HAP-1 (cell line): ENCODE data around the gene TMEM108.

ENCODE experiments used
- DNase-seq, 2 experiments: peaks; one replicate each; pipeline ENCODE4 v3.0.0-alpha.2; 2016 to 2020; ENCODE audit warnings: low spot score in 2 of 2
- H3K27me3 ChIP-seq: fragments of 250-450 bp; sonication (Bioruptor Pico); 2 replicates; pipeline ENCODE4 v1.5.1; 2020; ENCODE audit warnings: low read depth, mild to moderate bottlenecking, moderate library complexity
- H3K36me3 ChIP-seq: fragments of 250-450 bp; sonication (Bioruptor Pico); replicated peaks from 2 replicates; pipeline ENCODE4 v1.5.1; 2020; ENCODE audit warnings: mild to moderate bottlenecking
- H3K4me1 ChIP-seq: fragments of 250-450 bp; sonication (Bioruptor Pico); 2 replicates; pipeline ENCODE4 v1.5.1; 2020; ENCODE audit warnings: mild to moderate bottlenecking
- H3K4me3 ChIP-seq: fragments of 250-450 bp; sonication (Bioruptor Pico); 2 replicates; pipeline ENCODE4 v1.5.1; 2020; ENCODE audit warnings: mild to moderate bottlenecking, moderate library complexity
- H3K9me3 ChIP-seq: fragments of 250-450 bp; sonication (Bioruptor Pico); 2 replicates; pipeline ENCODE4 v1.5.1; 2020; ENCODE audit warnings: mild to moderate bottlenecking, moderate library complexity
- in situ Hi-C: fragments of 300-500 bp; cut with MboI; formaldehyde crosslinking; loops from 3 replicates; pipeline ENCODE4 v1.14.3; 2020; ENCODE audit warnings: low sequenced_read_pairs, inconsistent platforms, mixed read lengths

TMEM108 gene

DNA sequence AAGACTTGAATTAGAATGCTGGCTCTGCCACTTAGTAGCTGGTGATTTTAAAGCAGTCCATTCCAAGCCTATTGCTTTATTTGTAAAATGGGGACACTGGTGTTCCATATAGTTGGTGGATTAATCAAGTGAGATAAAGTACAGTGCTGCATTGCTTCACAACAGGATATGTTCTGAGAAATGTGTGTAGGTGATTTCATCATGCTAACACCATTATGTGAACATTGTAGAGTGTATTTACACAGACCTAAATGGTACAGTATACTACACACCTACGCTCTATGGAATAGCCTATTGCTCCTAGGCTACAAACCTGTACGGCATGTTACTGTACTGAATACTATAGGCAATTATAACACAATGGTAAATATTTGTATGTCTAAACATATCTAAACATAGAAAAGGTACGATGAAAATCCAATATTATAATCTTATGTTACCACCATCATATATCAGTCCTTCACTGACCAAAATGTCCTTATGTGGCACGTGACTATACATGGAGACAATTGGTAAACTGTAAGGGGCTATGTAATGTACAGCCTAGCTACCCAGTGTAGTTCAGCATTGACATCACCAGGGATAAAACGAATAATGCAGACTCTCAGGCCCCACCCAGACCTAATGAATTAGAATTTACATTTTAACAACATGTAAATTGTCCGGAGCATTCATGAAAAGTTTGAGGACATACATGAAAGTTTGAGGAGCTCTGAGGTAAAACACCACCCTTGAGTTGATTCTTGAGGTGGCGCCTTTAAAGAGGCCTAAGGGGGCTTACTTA lies 240.3 kb downstream of the TMEM108 start:
- no peak for DNase-seq
- no peaks in the 10 kb centered on the region; the same call in 1 of the 2 replicates for H3K27me3 ChIP-seq
- H3K36me3 ChIP-seq, result no peaks in the 10 kb centered on the region
- in situ Hi-C loops, result no loop called here
- no peaks in the 10 kb centered on the region for H3K4me1 ChIP-seq
- H3K4me3 ChIP-seq, result no peak overlapping the region
- no peaks in the 10 kb centered on the region for H3K9me3 ChIP-seq

DNA sequence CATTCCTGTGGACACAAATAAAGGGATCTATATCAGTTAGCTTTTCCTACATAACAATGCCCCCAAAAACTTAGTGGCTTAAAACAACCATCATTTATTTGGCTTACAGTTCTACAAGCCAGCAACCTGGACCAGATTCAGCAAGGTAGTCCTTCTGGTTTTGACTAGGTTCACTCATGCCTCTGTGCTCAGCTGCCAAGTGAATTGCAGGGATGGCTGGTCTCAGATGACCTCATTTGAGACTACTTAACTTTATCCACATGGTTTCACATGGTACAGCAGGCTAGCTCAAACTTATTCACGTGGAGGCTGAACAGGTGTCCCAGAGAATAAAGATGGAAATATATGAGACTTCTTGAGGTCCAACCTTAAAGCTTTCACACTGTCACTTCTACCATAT lies 242.4 kb downstream of the TMEM108 start:
- Histone ChIP-seq H3K27me3 (no peaks in the 10 kb centered on the region), H3K4me1 (no peaks in the 10 kb centered on the region), H3K36me3 (no peaks in the 10 kb centered on the region), H3K9me3 (no peaks in the 10 kb centered on the region), H3K4me3 (no peak overlapping the region)
- in situ Hi-C loops, result no loop called here
- no peak for DNase-seq

DNA sequence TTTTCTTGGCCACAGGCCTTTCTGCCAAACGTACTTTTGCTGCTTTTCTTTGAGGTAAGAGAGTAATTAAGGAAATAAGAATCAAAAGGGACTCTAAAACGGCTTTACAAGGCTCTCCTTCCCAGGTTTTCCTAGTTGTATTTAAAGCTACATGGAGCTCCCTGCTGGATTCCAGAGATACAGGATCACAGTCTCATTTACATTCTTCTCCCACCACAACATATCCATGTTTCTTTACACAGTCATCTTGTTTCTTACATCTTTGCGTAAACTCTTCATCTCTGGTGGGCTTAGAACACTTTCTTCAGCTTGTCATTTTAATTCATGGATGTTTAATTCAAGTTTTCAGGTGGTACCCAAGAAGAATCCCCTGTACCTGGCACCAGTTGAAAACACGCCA lies 244.0 kb downstream of the TMEM108 start:
- no peaks in the 10 kb centered on the region for H3K9me3 ChIP-seq
- no peaks in the 10 kb centered on the region for H3K4me1 ChIP-seq
- no peaks in the 10 kb centered on the region for H3K36me3 ChIP-seq
- no peaks in the 10 kb centered on the region for H3K27me3 ChIP-seq
- no peak overlapping the region for H3K4me3 ChIP-seq
- in situ Hi-C loops, result no loop called here
- DNase-seq, result no peak

DNA sequence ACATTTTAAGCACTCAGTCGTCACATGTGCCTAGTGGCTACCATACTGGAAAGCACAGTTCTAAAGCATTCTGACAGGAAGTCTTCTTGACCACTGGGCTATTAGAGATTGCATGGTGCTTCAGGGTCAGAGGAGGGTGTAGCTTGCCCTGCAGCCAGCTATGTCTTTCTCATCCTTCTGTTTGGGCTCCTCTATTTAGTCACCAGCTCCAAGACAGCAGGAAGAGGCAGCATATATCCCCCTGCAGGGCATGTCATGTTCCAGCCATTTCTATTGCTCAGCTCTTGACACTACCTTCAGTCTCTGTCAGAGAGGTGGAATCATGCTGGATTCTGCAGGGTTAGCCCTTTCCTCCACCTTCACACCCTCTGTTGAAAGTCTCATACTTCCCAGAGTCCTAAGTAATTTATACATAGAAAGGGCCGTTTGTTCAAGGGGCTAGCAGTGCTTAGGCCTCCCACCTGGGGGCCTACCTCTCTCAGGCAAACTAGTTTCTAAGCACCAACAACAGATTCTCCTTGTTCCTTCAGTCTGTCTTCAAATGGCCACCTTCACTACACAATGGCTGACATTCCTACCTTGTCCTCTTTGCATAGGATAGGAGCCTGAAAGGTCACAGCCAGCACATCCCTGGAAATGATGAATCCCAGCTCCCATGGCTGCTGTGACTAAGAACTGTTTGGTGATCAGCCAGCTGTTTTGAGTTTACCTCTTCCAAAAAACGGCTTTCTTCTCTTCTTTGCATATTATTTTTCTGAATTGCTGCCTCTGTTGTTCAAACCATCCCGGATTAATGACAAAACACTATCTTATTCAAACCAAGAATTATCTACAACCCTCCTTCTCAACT lies 246.0 kb downstream of the TMEM108 start:
- Histone ChIP-seq H3K9me3 (no peaks in the 10 kb centered on the region), H3K4me3 (no peak overlapping the region), H3K36me3 (no peaks in the 10 kb centered on the region), H3K4me1 (no peaks in the 10 kb centered on the region), H3K27me3 (no peaks in the 10 kb centered on the region)
- DNase-seq, result no peak
- in situ Hi-C loops, result no loop called here

DNA sequence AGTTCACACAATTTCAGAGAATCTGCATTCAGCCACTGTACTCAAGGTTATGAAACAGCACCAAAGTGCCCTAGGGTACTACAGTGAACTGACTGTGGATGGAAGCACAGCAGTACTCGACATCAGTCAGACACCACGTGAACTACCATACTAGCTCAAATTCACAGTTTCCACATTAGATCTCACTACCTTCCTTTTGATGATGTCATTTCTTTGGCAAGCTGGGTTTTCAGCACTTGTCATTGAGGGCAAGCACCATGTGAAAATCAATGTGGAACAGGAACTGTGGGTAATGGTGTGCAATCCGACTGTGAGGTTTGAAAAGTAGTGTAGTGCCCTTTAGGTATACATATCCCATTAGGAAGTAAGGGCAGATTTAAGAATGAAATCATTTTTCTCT lies 251.1 kb downstream of the TMEM108 start:
- Histone ChIP-seq H3K9me3 (no peaks in the 10 kb centered on the region), H3K36me3 (no peaks in the 10 kb centered on the region), H3K4me1 (no peaks in the 10 kb centered on the region), H3K4me3 (no peak overlapping the region), H3K27me3 (peaks cover 6% of the 10 kb centered on the region; the same call in 1 of the 2 replicates)
- DNase-seq, result no peak
- in situ Hi-C loops, result no loop called here

DNA sequence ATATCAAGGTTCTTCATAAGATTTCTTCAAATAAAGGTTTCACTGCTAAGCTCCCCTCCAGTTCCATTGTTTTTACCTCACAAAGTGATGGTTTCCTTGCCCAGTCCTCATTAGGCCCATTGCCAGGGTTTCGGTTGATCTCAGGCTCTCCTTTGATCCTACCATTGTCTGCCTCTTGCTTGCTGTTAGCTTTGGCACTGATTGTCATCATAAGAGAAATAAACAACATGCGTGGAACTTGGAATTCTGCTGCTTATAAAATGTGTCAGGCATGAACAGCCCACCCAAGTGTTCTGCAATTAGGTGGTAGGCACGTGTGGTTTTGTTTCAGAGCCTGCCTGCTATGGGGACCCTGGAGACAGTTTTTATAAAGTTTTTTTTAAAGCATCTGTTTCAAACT lies 254.1 kb downstream of the TMEM108 start:
- in situ Hi-C loops, result no loop called here
- H3K36me3 ChIP-seq, result no peaks in the 10 kb centered on the region
- no peaks in the 10 kb centered on the region for H3K9me3 ChIP-seq
- no peak for DNase-seq
- H3K27me3 ChIP-seq, result peaks cover 8% of the 10 kb centered on the region; the same call in 1 of the 2 replicates
- no peaks in the 10 kb centered on the region for H3K4me1 ChIP-seq
- no peak overlapping the region for H3K4me3 ChIP-seq

DNA sequence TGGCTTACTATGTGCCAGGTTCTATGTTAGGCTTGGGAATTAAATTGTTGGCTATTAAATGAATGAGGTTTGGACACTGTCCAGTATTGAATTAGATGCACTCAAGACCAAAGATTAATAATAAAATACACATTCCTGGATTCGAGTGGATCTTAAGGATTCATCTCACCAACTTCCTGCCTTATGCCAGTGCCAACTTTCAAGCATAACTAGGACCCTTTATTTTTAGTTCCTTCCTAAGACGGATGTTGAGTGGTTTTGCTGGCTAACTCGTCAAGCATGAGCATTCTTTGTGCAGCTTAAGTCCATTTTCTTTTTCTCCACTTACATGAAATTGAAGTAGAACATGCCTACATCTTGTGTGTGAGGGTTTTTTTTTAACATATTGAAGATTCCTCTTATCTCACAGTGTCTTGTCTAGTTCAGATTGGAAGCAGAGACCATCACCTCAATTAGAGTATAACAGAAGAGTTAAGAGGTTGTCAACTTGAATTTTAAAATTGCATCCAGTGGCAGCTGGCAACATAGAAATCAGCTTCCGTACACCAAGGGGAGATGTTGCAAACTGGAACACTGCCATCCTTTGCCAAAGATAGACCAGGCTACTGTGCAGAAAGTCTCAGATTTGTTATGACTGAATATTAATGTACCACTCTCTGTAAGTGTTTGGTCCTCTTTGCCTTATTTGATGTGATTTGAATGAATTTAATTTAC lies 255.4 kb downstream of the TMEM108 start:
- Histone ChIP-seq H3K9me3 (no peaks in the 10 kb centered on the region), H3K4me1 (no peaks in the 10 kb centered on the region), H3K4me3 (no peak overlapping the region), H3K36me3 (no peaks in the 10 kb centered on the region), H3K27me3 (peaks cover 8% of the 10 kb centered on the region; the same call in 1 of the 2 replicates)
- in situ Hi-C loops, result no loop called here
- no peak for DNase-seq

DNA sequence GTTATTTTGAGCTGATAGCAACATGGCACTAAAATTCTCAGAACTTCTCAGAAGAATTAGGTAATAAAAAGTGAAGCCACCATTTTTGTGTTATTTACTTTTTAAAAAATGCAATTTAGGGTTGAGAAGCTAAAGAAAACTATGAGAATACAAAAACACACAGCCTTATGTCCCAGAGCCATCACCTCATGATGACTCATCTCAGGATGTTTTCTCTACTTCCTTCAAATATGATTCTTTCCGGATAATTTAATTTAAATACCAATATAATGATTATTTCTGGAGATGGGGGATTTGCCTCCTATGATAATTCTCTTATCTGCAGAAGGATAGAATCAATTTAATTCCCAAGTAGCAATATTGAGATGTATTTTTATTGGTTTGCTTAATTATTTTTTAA lies 256.1 kb downstream of the TMEM108 start:
- Histone ChIP-seq H3K9me3 (no peaks in the 10 kb centered on the region), H3K4me3 (no peak overlapping the region), H3K36me3 (no peaks in the 10 kb centered on the region), H3K27me3 (peaks cover 8% of the 10 kb centered on the region; the same call in 1 of the 2 replicates), H3K4me1 (no peaks in the 10 kb centered on the region)
- in situ Hi-C loops, result no loop called here
- DNase-seq, result no peak

DNA sequence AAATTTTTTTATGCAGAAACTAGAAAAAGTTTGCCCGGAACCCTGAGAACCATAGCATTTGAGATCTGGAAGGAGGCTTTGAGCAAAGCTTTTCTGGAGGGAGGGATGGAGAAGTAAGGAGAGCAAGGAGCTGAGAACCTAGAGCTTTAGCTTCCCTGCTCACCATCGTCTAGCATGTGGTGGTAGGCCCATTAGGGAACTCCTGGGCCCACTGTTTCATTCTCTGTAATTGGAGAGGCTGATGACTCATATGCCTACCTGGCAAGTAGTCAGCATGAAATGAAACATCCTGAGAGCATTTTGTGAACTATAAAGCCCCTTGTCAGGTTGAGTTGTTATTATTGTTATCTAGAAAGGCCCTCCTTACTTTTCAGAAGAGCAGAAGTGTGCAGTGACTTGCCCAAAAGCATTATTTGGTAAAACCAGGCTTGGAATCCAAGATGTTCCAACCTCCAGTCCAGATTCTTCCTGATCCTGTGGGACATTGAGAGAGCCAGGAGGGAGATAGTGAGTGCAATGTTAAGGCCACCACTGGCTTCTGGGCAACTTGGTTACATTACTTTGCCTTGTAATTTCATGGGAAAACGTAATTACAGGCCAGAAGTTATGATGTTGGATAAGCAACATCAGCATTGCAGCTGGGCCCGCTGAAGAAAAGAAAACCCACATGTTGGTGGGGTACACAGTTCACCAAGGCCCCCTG lies 257.2 kb downstream of the TMEM108 start:
- H3K4me1 ChIP-seq, result no peaks in the 10 kb centered on the region
- no peak for DNase-seq

DNA sequence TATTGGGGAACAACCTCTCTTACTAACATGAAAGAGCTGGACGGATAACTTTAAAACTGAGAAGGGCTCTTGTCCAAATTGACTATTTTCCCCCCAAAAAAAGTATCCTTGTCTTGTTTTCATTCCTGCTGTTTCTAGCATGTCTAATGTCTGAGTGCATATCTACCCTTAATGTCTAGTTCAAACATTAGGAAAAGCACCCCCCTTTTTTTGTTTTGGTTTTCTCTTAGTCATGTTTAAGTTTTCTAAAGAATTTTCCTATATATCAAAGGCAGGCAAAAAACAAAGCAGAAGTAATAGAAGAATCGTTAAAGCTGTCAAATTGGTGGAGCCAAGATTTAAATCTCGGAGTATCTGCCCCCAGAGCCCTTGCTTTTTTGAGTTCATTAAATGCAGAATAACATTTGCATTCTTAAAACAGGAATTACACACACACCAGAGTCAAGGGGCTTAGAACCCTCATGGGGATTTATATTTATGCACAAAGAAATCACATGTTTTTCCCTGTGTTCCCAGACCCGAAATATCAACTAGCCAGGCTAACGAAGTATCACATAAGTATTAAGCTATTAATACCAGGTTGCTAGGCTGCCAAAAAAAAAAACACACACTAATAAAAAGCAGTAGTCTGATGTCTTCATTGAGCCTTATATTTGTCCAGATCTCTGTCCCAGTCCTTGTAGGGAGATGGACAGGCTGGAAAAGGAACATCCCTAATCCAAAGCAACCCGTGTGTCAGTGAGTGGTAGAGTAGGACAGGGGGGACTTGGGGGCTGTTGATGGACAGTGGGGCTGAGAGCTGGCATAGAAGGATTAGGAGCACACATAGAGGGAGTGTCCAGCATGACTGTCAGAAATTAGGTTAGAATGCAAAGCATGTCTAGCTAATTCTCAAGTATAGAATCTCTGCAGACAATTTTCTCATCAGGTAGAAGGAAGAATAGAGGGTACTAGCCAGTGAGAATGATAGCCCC lies 258.0 kb downstream of the TMEM108 start:
- H3K36me3 ChIP-seq, result no peaks in the 10 kb centered on the region
- no peaks in the 10 kb centered on the region for H3K9me3 ChIP-seq
- H3K27me3 ChIP-seq, result peaks cover 8% of the 10 kb centered on the region; the same call in 1 of the 2 replicates
- no peak for DNase-seq
- in situ Hi-C loops, result no loop called here
- H3K4me1 ChIP-seq, result no peaks in the 10 kb centered on the region
- no peak overlapping the region for H3K4me3 ChIP-seq

More for the DNA sequence above, 257.2 kb downstream of the TMEM108 start:
- in situ Hi-C loops, result no loop called here
- peaks cover 8% of the 10 kb centered on the region; the same call in 1 of the 2 replicates for H3K27me3 ChIP-seq
- H3K4me3 ChIP-seq, result no peak overlapping the region
- H3K36me3 ChIP-seq, result no peaks in the 10 kb centered on the region
- no peaks in the 10 kb centered on the region for H3K9me3 ChIP-seq

DNA sequence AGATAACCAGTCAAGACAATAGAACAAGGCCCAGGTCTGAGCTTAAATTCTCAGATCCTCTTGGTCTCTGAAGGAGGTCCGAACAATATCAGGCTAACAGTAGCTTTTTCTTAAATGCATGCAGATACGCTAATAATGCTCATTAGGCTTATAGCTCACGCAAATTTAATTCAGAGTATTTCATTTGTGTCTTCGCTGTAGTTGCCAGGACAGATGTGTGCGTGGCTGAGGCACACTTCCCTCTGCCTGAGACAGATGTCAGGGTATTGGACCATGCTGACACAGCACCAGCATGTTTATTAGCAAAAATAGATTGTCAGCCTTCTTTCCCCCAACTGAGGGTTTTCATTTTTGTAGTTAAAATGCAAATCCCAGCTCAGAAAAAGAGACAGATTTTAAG lies 258.8 kb downstream of the TMEM108 start:
- peaks cover 4% of the 10 kb centered on the region; the same call in 1 of the 2 replicates for H3K27me3 ChIP-seq
- no peaks in the 10 kb centered on the region for H3K9me3 ChIP-seq
- H3K4me1 ChIP-seq, result no peaks in the 10 kb centered on the region
- no peak overlapping the region for H3K4me3 ChIP-seq
- H3K36me3 ChIP-seq, result no peaks in the 10 kb centered on the region
- no peak for DNase-seq
- in situ Hi-C loops, result no loop called here

DNA sequence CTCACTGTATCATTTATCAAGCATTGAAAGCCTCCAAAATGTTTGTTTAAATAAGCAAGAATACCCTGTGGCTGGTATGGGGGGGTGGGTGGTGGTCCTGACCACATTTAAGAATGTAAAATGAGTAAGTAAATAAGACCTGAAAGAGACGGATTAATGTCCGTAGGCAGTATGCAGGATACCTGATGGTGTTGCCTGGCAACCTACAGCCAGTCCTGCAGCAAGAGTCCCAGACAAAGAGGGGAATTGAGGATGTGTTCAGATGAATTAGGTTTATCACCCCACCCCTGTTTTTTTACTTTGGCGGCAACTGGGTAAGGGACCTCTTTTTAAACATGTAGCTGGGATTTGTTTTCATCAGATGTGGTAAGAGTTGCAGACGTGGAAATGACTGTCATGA lies 261.9 kb downstream of the TMEM108 start:
- no peaks in the 10 kb centered on the region for H3K27me3 ChIP-seq
- no peaks in the 10 kb centered on the region for H3K4me1 ChIP-seq
- no peak overlapping the region for H3K4me3 ChIP-seq
- in situ Hi-C loops, result no loop called here
- no peaks in the 10 kb centered on the region for H3K36me3 ChIP-seq
- no peak for DNase-seq
- no peaks in the 10 kb centered on the region for H3K9me3 ChIP-seq
